SIG-M5 treated with dmso at 0.1 percent for 504 hours (cell line): ENCODE measurements around the gene APC2.
A peak's percentile ranks its signal among the peaks of the same experiment; 100 is the strongest.
"Not testable (repeated sequence)": the region's sequence is repeated elsewhere in the genome, so short reads cannot be mapped to it uniquely, and the experiment has no call there.

ENCODE experiments used
- DNase-seq: peaks from one replicate; lab custom pipeline; 2025; ENCODE audit not compliant: unreplicated experiment; lab: John Stamatoyannopoulos, UW

The APC2 gene

GRCh38 chr19:1466018-1466460 is 16.1 kb downstream of the APC2 start:
- no peak for DNase-seq

DNA sequence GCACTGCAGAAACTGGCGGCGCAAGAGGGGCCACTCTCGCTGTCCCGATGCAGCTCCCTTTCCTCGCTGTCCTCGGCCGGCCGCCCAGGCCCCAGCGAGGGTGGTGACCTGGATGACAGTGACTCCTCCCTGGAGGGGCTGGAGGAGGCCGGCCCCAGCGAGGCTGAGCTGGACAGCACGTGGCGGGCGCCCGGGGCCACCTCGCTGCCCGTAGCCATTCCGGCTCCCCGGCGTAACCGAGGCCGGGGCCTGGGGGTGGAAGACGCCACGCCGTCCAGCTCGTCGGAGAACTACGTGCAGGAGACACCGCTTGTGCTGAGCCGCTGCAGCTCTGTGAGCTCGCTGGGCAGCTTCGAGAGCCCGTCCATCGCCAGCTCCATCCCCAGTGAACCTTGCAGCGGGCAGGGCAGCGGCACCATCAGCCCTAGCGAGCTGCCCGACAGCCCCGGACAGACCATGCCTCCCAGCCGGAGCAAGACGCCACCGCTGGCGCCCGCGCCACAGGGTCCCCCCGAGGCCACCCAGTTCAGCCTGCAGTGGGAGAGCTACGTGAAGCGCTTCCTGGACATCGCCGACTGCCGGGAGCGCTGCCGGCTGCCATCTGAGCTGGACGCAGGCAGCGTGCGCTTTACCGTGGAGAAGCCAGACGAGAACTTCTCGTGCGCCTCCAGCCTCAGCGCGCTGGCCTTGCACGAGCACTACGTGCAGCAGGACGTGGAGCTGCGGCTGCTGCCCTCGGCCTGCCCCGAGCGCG is 16.7 kb downstream of the APC2 start:
- no peak for DNase-seq

DNA sequence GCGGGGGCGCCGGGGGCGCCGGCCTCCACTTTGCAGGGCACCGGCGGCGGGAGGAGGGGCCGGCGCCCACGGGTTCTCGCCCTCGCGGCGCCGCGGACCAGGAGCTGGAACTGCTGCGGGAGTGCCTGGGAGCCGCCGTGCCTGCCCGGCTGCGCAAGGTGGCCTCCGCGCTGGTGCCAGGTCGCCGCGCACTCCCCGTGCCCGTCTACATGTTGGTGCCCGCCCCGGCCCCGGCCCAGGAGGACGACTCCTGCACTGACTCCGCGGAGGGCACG is 17.2 kb downstream of the APC2 start:
- DNase-seq = no peak

DNA sequence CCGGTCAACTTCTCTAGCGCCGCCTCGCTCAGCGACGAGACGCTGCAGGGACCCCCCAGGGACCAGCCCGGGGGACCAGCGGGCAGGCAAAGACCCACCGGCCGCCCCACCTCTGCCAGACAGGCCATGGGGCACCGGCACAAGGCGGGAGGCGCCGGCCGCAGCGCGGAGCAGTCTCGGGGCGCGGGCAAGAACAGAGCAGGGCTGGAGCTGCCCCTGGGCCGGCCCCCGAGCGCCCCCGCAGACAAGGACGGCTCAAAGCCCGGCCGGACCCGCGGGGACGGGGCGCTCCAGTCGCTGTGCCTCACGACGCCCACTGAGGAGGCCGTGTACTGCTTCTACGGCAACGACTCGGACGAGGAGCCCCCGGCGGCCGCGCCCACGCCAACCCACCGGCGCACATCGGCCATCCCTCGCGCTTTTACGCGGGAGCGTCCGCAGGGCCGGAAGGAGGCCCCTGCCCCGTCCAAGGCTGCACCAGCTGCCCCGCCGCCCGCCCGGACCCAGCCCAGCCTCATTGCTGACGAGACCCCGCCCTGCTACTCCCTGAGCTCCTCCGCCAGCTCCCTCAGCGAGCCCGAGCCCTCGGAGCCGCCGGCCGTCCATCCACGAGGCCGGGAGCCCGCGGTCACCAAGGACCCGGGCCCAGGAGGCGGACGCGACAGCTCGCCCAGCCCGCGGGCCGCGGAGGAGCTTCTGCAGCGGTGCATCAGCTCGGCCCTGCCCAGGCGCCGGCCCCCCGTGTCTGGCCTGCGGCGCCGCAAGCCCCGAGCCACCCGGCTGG is 17.8 kb downstream of the APC2 start:
- no peak for DNase-seq

DNA sequence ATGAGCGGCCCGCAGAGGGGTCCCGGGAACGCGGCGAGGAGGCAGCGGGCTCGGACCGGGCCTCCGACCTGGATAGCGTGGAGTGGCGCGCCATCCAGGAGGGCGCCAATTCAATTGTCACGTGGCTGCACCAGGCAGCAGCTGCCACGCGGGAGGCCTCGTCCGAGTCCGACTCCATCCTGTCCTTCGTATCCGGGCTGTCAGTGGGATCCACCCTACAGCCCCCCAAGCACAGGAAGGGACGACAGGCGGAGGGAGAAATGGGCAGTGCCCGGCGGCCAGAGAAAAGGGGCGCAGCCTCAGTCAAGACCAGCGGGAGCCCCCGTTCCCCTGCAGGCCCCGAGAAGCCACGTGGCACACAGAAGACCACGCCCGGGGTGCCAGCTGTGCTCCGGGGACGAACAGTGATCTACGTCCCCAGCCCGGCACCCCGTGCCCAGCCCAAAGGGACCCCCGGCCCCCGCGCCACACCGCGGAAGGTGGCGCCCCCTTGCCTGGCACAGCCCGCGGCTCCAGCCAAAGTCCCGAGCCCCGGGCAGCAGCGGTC is 18.4 kb downstream of the APC2 start:
- DNase-seq = no peak

DNA sequence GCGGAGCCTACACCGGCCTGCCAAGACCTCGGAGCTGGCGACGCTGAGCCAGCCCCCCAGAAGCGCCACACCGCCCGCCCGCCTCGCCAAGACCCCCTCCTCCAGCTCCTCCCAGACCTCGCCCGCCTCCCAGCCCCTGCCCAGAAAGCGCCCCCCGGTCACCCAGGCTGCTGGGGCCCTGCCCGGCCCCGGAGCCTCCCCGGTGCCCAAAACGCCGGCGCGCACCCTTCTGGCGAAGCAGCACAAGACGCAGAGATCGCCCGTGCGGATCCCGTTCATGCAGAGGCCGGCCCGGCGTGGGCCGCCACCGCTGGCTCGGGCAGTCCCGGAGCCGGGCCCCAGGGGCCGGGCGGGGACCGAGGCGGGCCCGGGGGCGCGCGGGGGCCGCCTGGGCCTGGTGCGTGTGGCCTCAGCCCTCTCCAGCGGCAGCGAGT is 18.9 kb downstream of the APC2 start:
- no peak for DNase-seq

DNA sequence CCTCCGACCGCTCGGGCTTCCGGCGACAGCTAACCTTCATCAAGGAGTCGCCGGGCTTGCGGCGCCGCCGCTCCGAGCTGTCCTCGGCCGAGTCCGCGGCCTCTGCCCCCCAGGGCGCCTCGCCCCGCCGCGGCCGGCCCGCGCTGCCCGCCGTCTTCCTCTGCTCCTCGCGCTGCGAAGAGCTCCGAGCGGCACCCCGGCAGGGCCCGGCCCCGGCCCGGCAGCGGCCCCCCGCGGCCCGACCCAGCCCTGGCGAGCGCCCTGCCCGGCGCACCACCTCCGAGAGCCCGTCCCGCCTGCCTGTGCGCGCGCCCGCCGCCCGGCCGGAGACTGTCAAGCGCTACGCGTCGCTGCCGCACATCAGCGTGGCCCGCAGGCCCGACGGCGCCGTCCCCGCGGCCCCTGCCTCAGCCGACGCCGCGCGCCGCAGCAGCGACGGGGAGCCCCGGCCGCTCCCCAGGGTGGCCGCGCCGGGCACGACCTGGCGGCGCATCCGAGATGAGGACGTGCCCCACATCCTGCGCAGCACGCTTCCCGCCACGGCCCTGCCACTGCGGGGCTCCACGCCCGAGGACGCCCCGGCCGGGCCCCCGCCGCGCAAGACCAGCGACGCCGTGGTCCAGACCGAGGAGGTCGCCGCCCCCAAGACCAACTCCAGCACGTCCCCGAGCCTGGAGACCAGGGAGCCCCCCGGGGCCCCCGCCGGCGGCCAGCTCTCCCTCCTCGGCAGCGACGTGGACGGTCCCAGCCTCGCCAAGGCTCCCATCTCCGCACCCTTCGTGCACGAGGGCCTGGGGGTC is 19.5 kb downstream of the APC2 start:
- DNase-seq = no peak

DNA sequence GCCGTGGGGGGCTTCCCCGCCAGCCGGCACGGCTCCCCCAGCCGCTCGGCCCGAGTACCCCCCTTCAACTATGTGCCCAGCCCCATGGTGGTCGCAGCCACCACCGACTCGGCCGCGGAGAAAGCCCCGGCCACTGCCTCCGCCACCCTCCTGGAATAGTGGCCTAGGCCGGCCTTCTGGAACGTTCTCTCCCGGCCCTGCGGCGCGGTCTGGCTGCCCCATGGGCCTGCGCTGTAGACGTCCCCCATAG is 20.1 kb downstream of the APC2 start:
- no peak for DNase-seq

DNA sequence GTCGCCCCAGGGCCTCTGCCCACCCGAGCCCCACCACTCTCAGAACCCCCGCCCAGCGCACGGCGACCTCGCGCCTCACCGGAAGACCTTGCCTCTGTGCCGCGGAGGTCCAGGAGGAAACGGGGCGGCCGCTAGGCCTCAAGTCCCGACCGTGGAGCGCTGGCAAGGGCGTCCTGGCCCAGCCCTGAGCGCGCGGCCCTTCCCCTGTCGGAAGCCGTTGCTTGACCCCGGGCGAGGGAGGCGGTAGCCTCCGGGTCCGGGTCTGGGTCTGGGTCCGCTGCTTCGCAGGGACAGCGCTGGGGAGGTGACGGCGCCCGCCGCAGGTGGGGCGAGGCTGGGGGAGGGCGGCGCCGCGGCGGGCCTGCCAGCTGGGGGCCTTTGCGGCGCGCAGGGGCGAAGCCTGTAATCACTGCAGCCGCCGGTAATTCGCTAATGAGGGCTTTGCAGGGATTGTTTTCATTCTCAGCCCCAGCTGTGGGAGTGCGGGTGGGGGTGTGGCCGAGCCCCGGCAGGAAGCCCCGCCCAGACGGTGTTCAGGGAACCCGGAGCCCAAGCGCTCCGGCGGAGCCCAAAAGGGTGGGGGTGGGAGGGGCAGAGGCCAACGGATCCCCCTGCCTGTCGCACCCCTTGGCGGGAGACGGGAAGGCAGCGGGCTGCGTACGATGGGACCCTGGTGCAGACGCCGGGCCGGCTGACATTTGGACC is 20.5 kb downstream of the APC2 start:
- peak; percentile 39 for DNase-seq

DNA sequence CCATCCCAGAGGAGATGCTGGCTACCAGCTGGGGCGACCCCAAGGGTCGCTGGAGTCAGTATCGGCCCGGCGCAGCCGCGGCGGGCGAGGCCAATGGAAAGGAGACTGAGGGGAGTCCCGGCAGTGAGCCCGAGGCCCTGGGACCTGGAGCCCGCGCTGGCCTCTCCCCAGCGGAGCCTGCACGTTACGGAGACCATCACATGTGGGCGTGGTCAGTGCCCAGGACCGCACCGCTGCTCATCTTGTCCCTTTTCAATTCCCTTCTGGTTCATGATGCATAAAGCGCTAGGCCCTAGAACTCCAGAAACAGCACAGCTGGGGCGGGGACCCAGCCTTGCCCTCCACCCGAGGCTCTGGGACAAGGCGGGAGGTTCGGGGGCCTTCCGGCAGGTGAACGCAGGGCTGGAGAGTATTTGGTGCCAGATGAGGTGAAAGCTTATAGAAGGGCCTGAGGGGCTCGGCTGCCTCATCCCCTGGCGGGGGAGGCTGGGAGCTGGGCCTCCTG is 21.1 kb downstream of the APC2 start:
- DNase-seq = no peak

GRCh38 chr19:1471515-1472160 is 21.7 kb downstream of the APC2 start:
- no peak for DNase-seq

DNA sequence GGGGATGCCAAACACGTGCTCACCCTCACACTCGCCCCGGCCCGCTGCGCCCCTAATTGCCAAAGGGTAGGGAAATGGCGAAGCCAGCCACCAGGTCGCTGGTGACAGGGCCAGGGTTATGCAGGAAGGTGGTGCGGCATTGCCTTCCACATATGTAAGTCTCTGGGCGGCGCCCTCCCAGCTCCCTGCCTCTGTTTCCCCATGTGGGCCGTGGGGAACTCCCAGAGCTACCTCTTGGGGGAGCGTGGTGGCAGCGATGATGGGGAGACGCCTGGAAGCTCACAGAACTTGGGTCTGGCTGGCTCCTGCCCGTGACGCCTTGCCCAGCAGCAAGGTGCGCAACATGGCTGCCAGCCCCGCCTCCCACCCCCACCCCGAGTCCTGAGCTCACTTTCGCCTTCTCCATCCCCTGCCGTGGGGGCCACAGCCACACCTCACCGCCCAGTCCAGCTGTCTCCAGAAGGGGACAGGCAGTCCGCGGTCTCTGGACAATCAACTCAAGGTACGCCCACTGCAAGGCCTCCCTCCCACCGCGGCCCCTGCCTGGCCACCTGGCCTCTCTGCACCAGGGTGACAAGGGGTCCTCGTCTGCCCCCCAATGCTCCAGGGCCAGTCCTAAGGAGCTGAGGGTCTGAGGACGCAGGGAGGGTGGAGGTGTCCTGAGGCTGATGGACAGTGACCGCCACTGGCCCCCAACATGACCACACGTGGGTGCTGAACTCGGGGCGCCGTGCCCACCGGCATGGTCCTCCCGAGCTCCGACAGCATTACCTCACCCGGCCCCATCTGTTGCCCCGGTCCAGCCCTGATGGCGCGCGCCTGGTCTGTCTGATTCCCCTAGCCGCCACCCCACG is 22.5 kb downstream of the APC2 start:
- DNase-seq = no peak

- DNase-seq = no peak
Observed at GRCh38 chr19:1473085-1473851, 23.3 kb downstream of the APC2 start.

DNA sequence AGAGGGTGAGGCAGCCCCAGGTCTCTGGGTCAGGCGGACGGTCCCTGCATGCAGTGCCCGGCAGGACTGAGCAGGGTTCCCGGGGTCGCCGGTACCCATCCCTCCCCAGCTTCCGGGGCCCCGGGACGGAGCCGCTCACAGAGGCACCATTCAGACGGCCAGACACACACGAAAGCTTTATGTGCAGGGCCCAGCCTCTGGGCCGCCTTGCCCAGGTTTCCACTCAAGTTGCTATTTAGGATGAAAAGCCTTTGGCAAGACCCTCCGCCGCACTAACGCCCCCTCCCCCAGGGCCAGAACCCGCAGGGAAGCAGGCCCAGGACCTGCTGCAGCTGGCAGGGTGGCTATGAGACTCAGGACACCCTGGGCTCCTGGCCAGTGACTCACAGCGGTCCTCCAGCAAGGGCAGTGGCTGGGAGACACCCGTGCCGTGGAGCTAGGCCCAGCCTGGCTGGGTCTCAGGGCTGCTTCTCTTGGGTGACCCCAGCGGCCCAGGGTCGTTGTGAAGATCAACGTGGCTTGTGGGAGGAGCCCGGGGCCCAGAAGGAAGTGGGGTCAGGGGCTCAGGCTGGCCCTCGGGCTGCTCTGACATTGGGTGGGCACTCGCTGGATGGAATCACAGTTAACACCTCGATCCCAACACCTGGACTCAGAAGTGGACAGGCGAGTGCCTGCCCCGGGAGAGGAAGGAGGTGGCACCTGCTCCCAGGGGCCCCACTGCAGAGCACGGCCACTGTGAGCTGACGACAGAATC is 24.3 kb downstream of the APC2 start:
- DNase-seq = no peak

GRCh38 chr19:1474765-1475351 is 24.9 kb downstream of the APC2 start:
- no peak for DNase-seq

DNA sequence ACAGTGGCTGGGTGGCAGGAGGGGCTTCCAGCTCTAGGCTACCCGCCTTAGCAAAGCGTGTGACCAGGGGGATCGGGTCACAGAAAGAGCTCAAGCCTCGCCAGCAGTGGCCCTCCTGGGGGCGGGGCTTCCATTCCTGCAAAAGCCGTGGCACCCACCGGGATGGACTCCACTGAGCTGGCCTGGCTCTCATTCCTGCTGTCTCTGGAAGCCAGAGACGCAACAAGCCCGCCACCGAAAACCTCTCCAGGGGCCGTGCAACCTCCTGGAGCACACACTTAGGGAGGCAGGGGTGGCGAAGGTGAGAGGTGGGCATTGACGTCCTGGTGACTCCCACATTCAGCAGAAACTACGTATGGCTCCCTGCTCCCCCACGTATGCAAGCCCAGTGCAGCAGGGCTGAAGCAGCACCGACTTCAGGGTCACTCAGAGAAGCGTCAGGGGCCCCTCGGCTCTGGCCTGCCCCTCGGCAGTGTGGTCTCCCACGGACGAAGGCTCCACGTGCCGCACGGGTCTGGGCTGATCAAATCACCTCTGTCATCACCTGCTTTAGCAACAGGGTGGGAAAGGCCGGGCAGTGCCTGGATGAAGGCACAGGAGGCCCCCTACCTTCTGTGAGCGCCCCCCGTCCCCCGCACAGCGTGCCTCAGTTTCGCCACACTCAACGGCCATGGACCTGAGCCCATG is 26.0 kb downstream of the APC2 start:
- no peak for DNase-seq

DNA sequence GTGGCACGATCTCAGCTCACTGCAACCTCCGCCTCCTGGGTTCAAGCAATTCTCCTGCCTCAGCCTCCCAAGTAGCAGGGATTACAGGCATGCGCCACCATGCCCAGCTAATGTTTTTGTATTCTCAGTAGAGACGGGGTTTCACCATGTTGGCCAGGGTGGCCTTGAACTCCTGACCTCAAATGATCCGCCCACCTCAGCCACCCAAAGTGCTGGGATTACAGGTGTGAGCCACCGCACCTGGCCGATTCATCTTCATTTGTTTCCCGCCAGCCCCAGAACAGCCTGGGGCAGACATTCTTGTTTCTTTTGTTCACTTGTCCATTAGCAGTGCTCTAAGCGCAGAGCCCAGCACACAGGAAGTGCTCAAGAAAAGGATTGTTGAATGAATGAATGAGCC is 27.1 kb downstream of the APC2 start:
- not testable (repeated sequence) for DNase-seq
